ENCODE data around the gene PRPF40A. TPM values are rescaled to one million over a fixed set of nuclear protein-coding genes. Genes with fewer than 3 reads are reported as not detected.
A peak's percentile ranks its signal among the peaks of the same experiment; 100 is the strongest.
"Not testable (repeated sequence)": the region's sequence is repeated elsewhere in the genome, so short reads cannot be mapped to it uniquely, and the experiment has no call there.

The PRPF40A gene
- total RNA-seq, 2 donors from 2014 or later = 62.0 to 133 TPM

- no peaks in the 10 kb centered on the region for H3K36me3 ChIP-seq
Observed at GRCh38 chr2:152761214-152761613, 44.0 kb upstream of the PRPF40A start.

GRCh38 chr2:152759290-152760072, 42.2 kb upstream of the PRPF40A start:
- Histone ChIP-seq H3K4me1 (ENCODE audit: control insufficient read depth in 1 of 2, low read depth in 2 of 2) (peaks cover 0 to 5% of the 10 kb centered on the region in 2 donors), H3K27me3 (replicated peaks; ENCODE audit: insufficient read depth) (no peaks in the 10 kb centered on the region), H3K9me3 (no peaks in the 10 kb centered on the region), H3K36me3 (no peaks in the 10 kb centered on the region), H3K27ac (no peak overlapping the region), H3K4me3 (no peak overlapping the region)
- ATAC-seq (ENCODE audit: insufficient number of reproducible peaks, low FRiP score, low read depth) = no peak
- DNase-seq (ENCODE audit: low spot score) = no peak
- TF ChIP-seq CTCF (IDR thresholded peaks at IDR 0.05) = no peak

More at GRCh38 chr2:152761214-152761613, 44.0 kb upstream of the PRPF40A start:
- Histone ChIP-seq H3K4me3 (no peak overlapping the region), H3K27me3 (replicated peaks; ENCODE audit: insufficient read depth) (no peaks in the 10 kb centered on the region), H3K9me3 (no peaks in the 10 kb centered on the region), H3K4me1 (ENCODE audit: control insufficient read depth in 1 of 2, low read depth in 2 of 2) (peaks cover 0 to 5% of the 10 kb centered on the region in 2 donors), H3K27ac (no peak overlapping the region)
- TF ChIP-seq CTCF (IDR thresholded peaks at IDR 0.05) = no peak
- ATAC-seq (ENCODE audit: insufficient number of reproducible peaks, low FRiP score, low read depth) = no peak
- no peak for DNase-seq (ENCODE audit: low spot score)

GRCh38 chr2:152755029-152755428, 37.8 kb upstream of the PRPF40A start:
- DNase-seq (ENCODE audit: low spot score) (no peak), ATAC-seq (ENCODE audit: insufficient number of reproducible peaks, low FRiP score, low read depth) (no peak)
- Histone ChIP-seq H3K27ac (no peak overlapping the region), H3K4me3 (no peak overlapping the region), H3K27me3 (replicated peaks; ENCODE audit: insufficient read depth) (no peaks in the 10 kb centered on the region), H3K9me3 (no peaks in the 10 kb centered on the region), H3K4me1 (ENCODE audit: control insufficient read depth in 1 of 2, low read depth in 2 of 2) (no peaks in the 10 kb centered on the region), H3K36me3 (no peaks in the 10 kb centered on the region)
- no peak for TF ChIP-seq CTCF (IDR thresholded peaks at IDR 0.05)

- ATAC-seq (ENCODE audit: insufficient number of reproducible peaks, low FRiP score, low read depth); H3K36me3 ChIP-seq; H3K27me3 ChIP-seq (replicated peaks; ENCODE audit: insufficient read depth); H3K27ac ChIP-seq; H3K4me1 ChIP-seq (ENCODE audit: control insufficient read depth in 1 of 2, low read depth in 2 of 2); DNase-seq (ENCODE audit: low spot score); H3K9me3 ChIP-seq; H3K4me3 ChIP-seq: not testable (repeated sequence)
Observed at GRCh38 chr2:152747751-152748150, 30.5 kb upstream of the PRPF40A start.

GRCh38 chr2:152743002-152743401, 25.7 kb upstream of the PRPF40A start:
- TF ChIP-seq CTCF (IDR thresholded peaks at IDR 0.05) = peak; percentile 16
- ATAC-seq (ENCODE audit: insufficient number of reproducible peaks, low FRiP score, low read depth) (no peak), DNase-seq (ENCODE audit: low spot score) (no peak)
- no peak overlapping the region for H3K27ac ChIP-seq
- peaks cover 4% of the 10 kb centered on the region for H3K36me3 ChIP-seq
- no peaks in the 10 kb centered on the region for H3K9me3 ChIP-seq
- H3K27me3 ChIP-seq (replicated peaks; ENCODE audit: insufficient read depth) = no peaks in the 10 kb centered on the region
- H3K4me1 ChIP-seq (ENCODE audit: control insufficient read depth in 1 of 2, low read depth in 2 of 2) = no peaks in the 10 kb centered on the region
- no peak overlapping the region for H3K4me3 ChIP-seq

Data from thoracic aorta (tissue), 2 donors.